GM12891 (cell line): Measurements from ENCODE around the gene RRP7A.
"Not testable (repeated sequence)": the region's sequence is repeated elsewhere in the genome, so short reads cannot be mapped to it uniquely, and the experiment has no call there.

ENCODE experiments used
- DNase-seq: peaks from one replicate; pipeline ENCODE4 v3.0.0; 2011; ENCODE audit warnings: low spot score; ENCODE audit not compliant: insufficient read length
- FAIRE-seq: peaks from 2 replicates; lab custom pipeline; 2011; peaks lifted over from hg19 to GRCh38; lab: Jason Lieb, UNC
- PAX5 ChIP-seq: IDR thresholded peaks from 2 replicates; pipeline ENCODE4 v1.6.1; 2011; ENCODE audit warnings: low read length, moderate library complexity, mild to moderate bottlenecking; ENCODE audit not compliant: insufficient read depth, severe bottlenecking
- POLR2A ChIP-seq: IDR thresholded peaks from 2 replicates; pipeline ENCODE4 v1.6.1; 2011; ENCODE audit warnings: low read depth, low read length, control low read depth
- POLR2AphosphoS5 ChIP-seq: IDR thresholded peaks from 2 replicates; pipeline ENCODE4 v1.6.1; 2011; ENCODE audit warnings: low read depth, low read length, control low read depth
- POU2F2 ChIP-seq: IDR thresholded peaks from 2 replicates; pipeline ENCODE4 v1.6.1; 2011; ENCODE audit warnings: low read depth, mild to moderate bottlenecking, control low read depth, low read length, moderate library complexity
- SPI1 ChIP-seq: IDR thresholded peaks from 2 replicates; pipeline ENCODE4 v1.6.1; 2011; ENCODE audit warnings: low read depth, low read length, control low read depth
- TAF1 ChIP-seq: IDR thresholded peaks from 2 replicates; pipeline ENCODE4 v1.6.1; 2011; ENCODE audit warnings: low read depth, low read length, control low read depth

RRP7A gene

DNA sequence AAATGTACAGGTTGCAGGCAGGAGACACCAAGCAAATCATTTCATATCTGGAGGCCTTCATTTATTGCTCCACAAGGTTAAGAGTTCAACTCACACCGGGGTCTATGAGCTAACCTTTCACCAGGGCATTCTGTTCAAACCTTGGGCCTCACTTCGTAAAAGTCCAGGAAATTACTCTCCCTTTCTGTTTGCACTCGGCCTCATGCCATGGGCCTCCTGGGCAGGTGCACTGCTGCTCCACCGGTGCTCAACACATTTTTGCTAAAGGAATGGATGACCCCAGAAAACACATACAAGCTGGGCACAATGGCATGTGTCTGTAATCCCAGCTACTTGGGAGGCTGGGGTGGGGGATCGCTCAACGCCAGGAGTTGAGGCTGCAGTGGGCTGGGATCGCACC lies 16.6 kb upstream of the RRP7A start:
- FAIRE-seq (no peak), DNase-seq (no peak)
- TF ChIP-seq POLR2A (no peak), PAX5 (no peak), SPI1 (no peak), TAF1 (no peak)

DNA sequence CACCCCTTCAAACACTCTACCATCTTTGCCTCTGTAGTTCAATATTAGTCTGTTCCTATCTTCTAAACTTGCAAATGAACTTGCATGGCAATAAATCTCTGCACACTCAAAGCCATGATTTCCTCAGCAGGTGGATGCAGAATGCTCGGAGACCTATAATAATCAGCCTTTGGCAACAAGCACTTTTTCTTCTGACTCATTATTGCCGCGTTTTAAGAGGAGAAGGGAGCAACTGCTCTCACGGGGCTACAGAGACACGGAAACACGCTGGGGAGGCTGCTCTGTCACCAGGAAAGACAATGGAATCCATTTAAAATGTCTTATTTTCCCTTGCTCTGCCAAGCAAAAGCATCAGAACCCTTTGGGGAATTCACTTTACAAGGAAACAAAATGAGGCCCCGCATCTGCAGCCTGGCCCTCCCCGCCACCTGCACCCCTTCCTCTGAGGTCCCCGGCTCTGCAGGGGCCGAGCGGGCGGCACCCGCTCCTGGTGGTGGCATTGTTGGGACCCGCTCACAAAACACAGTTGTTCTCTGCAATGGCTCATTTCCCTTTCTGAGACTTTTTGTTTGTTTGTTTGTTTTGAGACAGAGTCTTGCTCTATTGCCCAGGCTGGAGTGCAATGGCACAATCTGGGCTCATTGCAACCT lies 15.6 kb upstream of the RRP7A start:
- peak; percentile 13 for FAIRE-seq
- DNase-seq: not testable (repeated sequence)

DNA sequence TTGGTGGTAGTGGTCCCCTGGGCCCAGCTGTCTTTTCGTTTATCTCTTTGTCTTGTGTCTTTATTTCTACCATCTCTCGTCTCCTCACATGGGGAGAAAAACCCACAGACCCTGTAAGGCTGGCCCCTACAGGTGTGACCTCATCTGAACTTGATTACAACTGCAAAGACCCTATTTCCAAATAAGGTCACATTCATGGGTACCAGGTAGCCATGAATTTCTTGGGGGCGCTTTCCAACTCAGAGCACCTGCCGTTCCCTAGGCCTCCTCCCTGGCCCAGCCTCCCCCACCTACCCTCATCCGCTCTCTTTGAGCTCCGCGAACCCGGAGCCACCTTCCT lies 14.0 kb upstream of the RRP7A start:
- FAIRE-seq (no peak), DNase-seq (no peak)
- TF ChIP-seq POLR2AphosphoS5 (no peak), PAX5 (no peak), TAF1 (no peak), SPI1 (no peak), POLR2A (no peak)

DNA sequence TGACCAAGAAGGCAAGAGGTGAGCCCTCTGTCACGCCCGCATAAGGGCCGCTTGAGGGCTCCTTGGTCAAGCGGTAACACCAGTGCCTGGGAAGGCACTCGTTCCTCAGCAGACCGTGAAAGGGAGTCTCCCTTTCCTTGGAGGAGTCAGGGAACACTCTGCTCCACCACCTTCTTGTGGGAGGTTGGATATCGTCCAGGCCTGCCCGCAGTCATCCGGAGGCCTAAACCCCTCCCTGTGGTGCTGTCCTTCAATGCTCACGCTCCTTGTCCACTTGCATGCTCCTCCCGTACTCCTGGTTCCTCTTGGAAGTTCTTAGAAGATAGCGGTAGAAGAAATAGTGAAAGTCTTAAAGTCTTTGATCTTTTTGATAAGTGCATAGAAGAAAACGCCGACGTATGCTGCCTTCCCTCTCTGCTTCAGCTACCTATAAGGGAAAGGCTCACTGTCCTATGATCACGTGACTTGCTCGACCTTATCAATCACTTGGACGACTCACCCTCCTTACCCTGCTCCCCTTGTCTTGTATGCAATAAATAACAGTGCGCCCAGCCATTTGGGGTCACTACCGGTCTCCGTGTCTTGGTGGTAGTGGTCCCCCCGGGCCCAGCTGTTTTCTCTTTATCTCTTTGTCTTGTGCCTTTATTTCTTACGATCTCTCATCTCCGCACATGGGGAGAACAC lies 11.9 kb upstream of the RRP7A start:
- not testable (repeated sequence) for DNase-seq, FAIRE-seq

DNA sequence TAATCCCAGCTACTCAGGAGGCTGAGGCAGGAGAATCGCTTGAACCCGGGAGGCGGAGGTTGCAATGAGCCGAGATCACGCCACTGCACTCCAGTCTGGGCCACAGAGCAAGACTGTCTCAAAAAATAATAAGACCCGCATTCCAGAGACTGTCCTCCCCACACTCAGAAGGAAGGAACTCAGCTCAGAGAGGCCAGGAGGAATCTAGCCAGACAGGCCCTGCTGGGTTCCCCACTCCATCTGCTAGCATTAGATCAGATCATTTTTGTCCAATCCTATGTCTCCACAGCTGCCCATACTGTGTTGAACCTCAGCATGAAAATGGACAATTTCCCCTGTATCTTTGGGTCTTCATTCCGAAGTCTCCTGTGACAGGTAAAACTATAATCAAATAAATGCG lies 9.8 kb upstream of the RRP7A start:
- not testable (repeated sequence) for FAIRE-seq, DNase-seq

DNA sequence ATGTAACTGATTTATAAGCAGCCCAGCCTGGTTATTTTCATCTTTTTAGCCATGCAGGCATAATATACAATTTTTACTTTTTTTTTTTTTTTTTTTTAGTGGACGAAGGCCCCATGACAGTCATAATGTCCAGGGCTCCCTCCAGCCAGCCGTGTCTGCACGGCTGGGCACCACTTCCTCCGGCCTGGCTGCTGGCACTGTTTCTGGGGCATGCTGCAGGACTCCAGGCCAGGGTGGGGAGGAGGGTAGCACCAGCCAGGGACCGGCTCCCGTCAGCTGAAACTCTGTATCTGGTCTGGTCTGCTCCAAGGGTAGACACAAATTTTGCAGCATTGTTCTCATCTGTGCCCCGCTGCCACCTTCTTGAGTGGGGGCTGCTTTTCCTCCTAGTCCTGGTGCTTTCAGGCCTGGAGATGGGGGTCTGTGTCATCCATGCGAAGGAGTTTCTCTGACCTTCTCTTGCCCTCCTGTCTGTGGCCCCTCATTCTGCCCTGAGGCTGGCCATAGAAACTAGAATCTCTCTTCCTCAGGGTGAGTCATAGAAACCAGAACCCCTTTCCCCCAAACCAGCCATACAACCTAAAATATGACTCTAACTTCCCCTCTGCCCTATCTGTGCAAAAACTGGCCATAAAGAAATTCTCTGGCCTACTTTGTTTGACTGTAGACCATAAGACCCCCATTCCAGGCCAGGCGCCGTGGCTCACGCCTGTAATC lies 9.2 kb upstream of the RRP7A start:
- DNase-seq (no peak), FAIRE-seq (no peak)
- TF ChIP-seq SPI1 (no peak), PAX5 (no peak), POLR2A (no peak), POU2F2 (no peak), TAF1 (no peak), POLR2AphosphoS5 (no peak)

DNA sequence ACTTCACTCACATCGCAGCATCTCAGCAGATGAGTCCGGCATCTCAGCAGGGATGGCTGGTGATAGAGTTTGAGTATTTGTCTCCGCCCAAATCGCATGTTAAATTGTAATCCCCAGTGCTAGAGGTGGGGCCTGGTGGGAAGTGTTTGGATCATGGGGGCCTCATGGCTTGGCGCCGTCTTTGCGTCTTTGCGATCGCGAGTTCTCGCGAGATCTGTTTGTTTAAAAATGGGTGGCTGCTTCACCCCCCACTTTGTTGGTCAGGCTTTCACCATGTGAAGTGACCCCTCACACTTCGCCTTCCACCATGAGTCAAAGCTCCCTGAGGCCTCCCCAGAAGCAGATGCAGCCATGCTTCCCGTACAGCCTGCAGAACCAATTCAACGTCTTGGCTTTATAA lies 3.0 kb upstream of the RRP7A start:
- DNase-seq (no peak), FAIRE-seq (no peak)
- no peak for TF ChIP-seq POLR2A
- TF ChIP-seq POLR2AphosphoS5: no peak
- no peak for TF ChIP-seq POU2F2
- no peak for TF ChIP-seq SPI1
- no peak for TF ChIP-seq PAX5
- TF ChIP-seq TAF1: no peak

DNA sequence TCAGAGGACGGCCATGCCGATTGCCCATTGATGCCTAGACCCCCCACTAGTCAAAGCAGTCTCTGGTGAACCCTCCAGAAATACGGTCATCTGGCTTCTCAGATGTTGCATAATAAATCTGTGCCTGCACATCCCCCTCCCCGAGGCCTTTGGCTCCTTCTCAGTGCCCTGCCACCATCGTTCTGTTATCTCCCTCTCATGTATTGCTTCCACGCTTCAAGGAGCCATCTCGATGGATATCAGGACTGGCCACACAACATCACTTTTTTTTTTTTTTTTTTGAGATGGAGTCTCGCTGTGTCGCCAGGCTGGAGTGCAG lies 1.6 kb upstream of the RRP7A start:
- DNase-seq: no peak
- FAIRE-seq: no peak
- no peak for TF ChIP-seq POLR2AphosphoS5
- TF ChIP-seq POLR2A: no peak
- no peak for TF ChIP-seq TAF1
- TF ChIP-seq SPI1: no peak
- no peak for TF ChIP-seq POU2F2
- no peak for TF ChIP-seq PAX5

DNA sequence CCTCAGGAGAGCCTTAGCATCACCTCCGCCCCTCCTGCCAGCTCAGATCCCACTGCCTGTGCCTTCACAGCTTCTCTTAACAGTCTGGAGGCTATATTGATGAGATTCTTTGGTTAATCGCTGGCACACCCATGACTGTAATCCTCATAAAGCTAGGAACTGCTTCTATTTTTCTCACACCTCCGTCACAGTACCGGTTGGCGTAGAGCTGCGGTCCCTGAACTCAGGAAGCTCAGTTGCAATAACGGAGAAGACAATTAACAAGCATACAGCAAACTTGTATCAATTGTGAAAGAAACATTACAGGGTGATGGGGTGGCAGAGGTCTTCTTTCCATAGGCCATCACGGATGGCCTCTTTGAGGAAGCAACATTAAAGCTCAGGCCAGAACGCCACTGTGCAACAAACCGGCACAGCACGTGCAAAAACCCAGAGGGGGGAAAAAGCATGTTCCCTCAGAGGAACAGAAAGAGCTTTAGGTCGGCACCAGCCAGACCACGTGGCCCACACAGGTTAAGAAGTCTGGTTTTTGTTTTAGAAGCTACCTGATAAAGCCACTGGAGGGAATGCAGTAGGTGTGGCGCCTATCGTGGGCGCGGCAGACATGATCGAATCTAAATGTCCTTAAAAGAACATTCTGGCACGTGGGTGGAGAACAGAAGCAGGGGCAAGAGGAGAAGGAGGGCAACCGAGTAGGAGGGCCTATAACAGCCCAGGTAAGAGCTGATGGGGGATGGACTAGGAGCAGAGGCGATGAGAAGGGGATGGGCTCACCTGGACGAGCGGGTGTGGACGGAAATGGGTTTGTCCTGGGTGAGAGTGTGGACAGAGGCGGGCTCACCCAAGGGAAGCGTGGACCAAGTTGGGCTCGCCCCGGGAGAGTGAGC lies 715 bp downstream of the RRP7A start:
- peak; percentile 99 for FAIRE-seq
- DNase-seq: not testable (repeated sequence)

DNA sequence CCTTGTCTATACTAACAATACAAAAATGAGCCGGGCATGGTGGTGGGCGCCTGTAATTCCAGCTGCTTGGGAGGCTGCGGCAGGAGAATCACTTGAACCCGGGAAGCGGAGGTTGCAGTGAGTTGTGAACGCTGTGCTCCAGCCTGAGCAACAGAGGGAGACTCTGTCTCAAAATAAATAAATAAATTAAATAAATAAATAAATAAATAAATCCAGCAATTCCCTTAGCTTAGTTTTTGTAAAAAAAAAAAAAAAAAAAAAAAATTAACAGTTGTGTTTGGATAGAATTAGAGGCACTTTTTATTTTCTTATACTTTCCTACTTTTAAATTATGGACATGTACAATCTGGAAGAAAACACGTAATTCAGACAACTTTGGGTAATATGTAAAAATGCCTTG lies 2.5 kb downstream of the RRP7A start:
- FAIRE-seq, DNase-seq: not testable (repeated sequence)

DNA sequence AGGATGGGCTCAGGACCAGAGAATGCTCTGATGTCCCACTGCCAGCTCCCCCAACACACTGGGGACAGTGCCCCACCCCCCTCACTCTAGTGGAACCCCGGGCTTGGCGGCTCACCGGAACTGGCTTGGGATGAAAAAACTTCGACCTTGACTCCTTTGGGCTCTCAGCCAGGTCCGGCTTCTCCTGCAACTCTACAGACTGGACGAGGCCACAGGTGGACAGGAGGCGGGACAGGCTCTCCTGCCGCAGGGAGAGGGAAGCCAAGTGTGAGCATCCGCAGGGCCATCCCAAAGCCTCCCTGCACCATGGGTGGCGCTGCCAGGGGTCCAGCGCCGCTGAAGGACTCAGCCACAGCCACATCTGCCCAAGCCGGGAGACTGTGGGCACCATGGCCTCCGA lies 3.7 kb downstream of the RRP7A start:
- DNase-seq (no peak), FAIRE-seq (no peak)
- no peak for TF ChIP-seq POLR2A
- TF ChIP-seq POLR2AphosphoS5: no peak
- no peak for TF ChIP-seq POU2F2
- TF ChIP-seq SPI1: no peak
- TF ChIP-seq TAF1: no peak

DNA sequence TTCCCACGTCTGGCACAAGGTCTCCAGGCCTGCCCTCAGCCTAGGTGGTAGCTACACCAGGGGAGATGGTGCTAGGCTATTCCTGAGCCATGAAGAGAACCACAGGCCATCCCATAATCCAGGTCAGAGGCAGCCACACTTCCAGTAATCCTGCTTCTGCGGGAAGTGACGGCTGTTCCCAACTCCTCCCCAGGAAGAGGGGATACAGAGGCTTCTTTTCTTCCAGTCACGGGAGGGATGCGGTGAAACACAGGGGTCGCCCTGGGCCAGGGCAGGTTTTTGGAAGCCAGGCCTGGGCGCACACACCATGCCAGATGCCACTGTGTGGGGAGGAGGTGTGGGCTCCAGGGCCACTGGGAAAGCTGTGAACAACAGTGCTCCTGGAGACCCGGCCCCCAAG lies 4.3 kb downstream of the RRP7A start:
- DNase-seq, FAIRE-seq: not testable (repeated sequence)

DNA sequence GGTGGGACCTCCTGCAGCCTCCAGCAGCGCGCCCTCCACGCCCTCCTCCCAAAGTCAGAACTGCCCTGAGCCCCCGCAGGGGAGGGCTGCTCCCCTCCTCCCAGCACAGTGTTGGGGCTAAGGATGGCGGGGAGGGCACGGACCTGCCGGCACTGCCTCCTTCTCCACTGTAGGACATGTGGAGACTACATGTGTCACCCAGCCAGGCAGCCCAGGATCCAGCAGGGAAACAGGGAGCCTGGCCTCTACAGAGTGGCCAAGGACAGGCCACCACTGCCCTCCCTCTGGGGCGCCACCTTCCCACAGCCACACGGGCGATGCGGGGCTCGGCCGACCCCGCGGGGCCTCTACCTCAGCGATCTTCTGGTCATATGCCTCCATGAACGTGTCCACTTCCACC lies 5.3 kb downstream of the RRP7A start:
- FAIRE-seq: not testable (repeated sequence)

DNA sequence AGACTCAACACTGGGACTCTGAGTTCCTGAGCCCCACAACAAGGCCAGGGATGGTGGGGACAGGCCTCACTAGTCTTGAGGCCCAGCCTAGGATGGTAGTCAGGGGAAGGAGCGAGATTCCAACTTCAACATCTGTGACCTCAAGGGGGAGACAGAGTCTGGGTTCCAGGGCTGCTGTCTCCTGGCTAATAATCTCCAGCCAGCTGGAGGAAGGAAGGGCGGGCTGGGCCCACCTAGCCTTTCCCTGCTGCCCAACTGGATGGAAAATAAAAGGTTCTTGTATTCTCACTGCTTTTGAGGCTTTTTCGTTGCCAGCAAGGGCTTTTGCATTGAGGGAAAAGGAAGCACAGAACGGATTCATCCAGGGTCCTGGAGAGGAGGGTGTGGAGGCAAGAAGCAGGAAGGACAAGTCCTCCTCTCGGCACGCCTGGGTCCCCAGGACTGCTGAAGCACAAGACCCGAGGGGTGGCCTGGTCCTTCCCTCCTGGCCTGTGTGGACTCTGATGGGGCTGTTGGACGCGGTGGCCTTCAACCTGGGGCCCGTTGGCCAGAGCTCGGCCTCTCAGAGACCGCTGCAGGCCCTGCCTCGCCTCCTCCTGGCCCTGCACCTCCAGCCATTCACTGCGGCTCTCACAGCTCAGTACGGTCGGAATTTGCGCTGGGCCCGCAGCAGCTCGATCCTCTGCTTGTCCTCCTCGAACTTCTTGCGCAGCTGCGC lies 7.2 kb downstream of the RRP7A start:
- FAIRE-seq: peak; percentile 89

More for the DNA sequence above, 5.3 kb downstream of the RRP7A start:
- DNase-seq: not testable (repeated sequence)

More for the DNA sequence above, 7.2 kb downstream of the RRP7A start:
- not testable (repeated sequence) for DNase-seq
